Endothelial cell of umbilical vein (primary cell): ENCODE results near the gene RC3H1. TPM values are rescaled to one million over a fixed set of nuclear protein-coding genes. Genes with fewer than 3 reads are reported as not detected.

Source experiments
- BruUV-seq: library from RNA; stranded (reverse); fragments of 400-500 nt; replicated peaks from 2 replicates; lab custom pipeline; 2021; lab: Mats Ljungman, UMichigan
- CTCF ChIA-PET: fragments of 300-600, 350-600 bp; sonication (Branson Sonifier 250); formaldehyde crosslinking; loops from one replicate; lab custom pipeline; 2021; ENCODE audit warnings: antibody characterized with exemption, inconsistent platforms; lab: Charles Lee
- POLR2A ChIA-PET: fragments of 300-600, 350-600 bp; sonication (Branson Sonifier 250); formaldehyde crosslinking; loops from one replicate; lab custom pipeline; 2021; ENCODE audit warnings: antibody characterized with exemption, inconsistent platforms; lab: Charles Lee
- DNase-seq: peaks from one replicate; pipeline ENCODE4 v3.0.0-alpha.2; 2011; ENCODE audit warnings: low read depth, low spot score
- FAIRE-seq: peaks from 2 replicates; lab custom pipeline; 2011; peaks lifted over from hg19 to GRCh38; lab: Jason Lieb, UNC
- H2AFZ ChIP-seq: 2 replicates; pipeline ENCODE4 v1.6.0; 2012; ENCODE audit warnings: low read depth, low read length, control low read depth, inconsistent platforms
- H3K27ac ChIP-seq: 2 replicates; pipeline ENCODE4 v1.5.1; 2011; ENCODE audit warnings: low read depth, mild to moderate bottlenecking, control low read depth, low read length, moderate library complexity; ENCODE audit not compliant: insufficient read depth
- H3K27me3 ChIP-seq, 2 experiments: 2 replicates each; pipeline versions ENCODE4 v1.6.0 to v1.6.1; 2011; ENCODE audit warnings: low read length in 2 of 2, mixed read lengths in 1 of 2; ENCODE audit not compliant: control insufficient read depth in 2 of 2, insufficient read depth in 2 of 2
- H3K36me3 ChIP-seq, 2 experiments: 2 replicates in 1 of 2; 3 replicates in 1 of 2; pipeline ENCODE4 v1.5.1; 2011; ENCODE audit warnings: low read length in 2 of 2, mild to moderate bottlenecking in 1 of 2, moderate library complexity in 1 of 2; ENCODE audit not compliant: control insufficient read depth in 2 of 2, insufficient read depth in 2 of 2; ENCODE audit errors: extremely low read depth in 1 of 2
- H3K4me1 ChIP-seq: 3 replicates; pipeline ENCODE4 v1.5.1; 2011; ENCODE audit warnings: mild to moderate bottlenecking, low read length; ENCODE audit not compliant: control insufficient read depth, insufficient read depth; ENCODE audit errors: extremely low read depth
- H3K4me2 ChIP-seq: 2 replicates; pipeline ENCODE4 v1.6.1; 2011; ENCODE audit warnings: low read length, control low read depth, mixed read lengths; ENCODE audit not compliant: insufficient read depth
- H3K4me3 ChIP-seq, 3 experiments: fragments of 200-600 bp in 1 of 3; sonication (generic), shearing (Covaris generic) in 1 of 3; replicated peaks in 1 of 3; 2 replicates each; pipeline ENCODE4 v1.5.1; 2011 to 2016; ENCODE audit warnings: control low read depth in 3 of 3, low read length in 3 of 3, mild to moderate bottlenecking in 2 of 3, inconsistent platforms in 1 of 3, low read depth in 1 of 3, moderate library complexity in 1 of 3; ENCODE audit not compliant: insufficient read depth in 1 of 3
- H3K79me2 ChIP-seq: 2 replicates; pipeline ENCODE4 v1.6.0; 2012; ENCODE audit warnings: low read length, inconsistent platforms; ENCODE audit not compliant: control insufficient read depth, insufficient read depth
- H3K9ac ChIP-seq: replicated peaks from 2 replicates; pipeline ENCODE3; 2011; ENCODE audit warnings: low read length, control low read depth; ENCODE audit not compliant: insufficient read depth; ENCODE audit errors: extremely low read depth
- H3K9me1 ChIP-seq: replicated peaks from 3 replicates; pipeline ENCODE4 v1.6.0; 2011; ENCODE audit warnings: mild to moderate bottlenecking, low read length; ENCODE audit not compliant: control insufficient read depth, insufficient read depth; ENCODE audit errors: extremely low read depth
- H3K9me3 ChIP-seq: replicated peaks from 2 replicates; pipeline ENCODE4 v1.5.1; 2012; ENCODE audit warnings: low read length, inconsistent platforms; ENCODE audit not compliant: control insufficient read depth, insufficient read depth
- H4K20me1 ChIP-seq: replicated peaks from 2 replicates; pipeline ENCODE3; 2011; ENCODE audit warnings: mild to moderate bottlenecking, low read length; ENCODE audit not compliant: control insufficient read depth, insufficient read depth; ENCODE audit errors: extremely low read depth
- EZH2 ChIP-seq: IDR thresholded peaks from 2 replicates; pipeline ENCODE4 v1.6.1; 2012; ENCODE audit warnings: borderline replicate concordance, low read depth, mild to moderate bottlenecking, moderate library complexity, low read length, inconsistent platforms; ENCODE audit not compliant: severe bottlenecking
- FOS ChIP-seq: IDR thresholded peaks from 2 replicates; pipeline ENCODE4 v1.6.1; 2011; ENCODE audit warnings: mild to moderate bottlenecking, low read length, moderate library complexity, borderline replicate concordance; ENCODE audit not compliant: insufficient read depth
- GATA2 ChIP-seq: IDR thresholded peaks from 2 replicates; pipeline ENCODE4 v1.7.0; 2011; ENCODE audit warnings: low read depth, mild to moderate bottlenecking, moderate library complexity, mixed read lengths, low read length; ENCODE audit not compliant: insufficient read length, insufficient read depth
- JUN ChIP-seq: IDR thresholded peaks from 2 replicates; pipeline ENCODE4 v1.6.1; 2011; ENCODE audit warnings: borderline replicate concordance, low read depth; ENCODE audit not compliant: insufficient read length, insufficient read depth
- MYC ChIP-seq: IDR thresholded peaks from one replicate; pipeline ENCODE4 v1.6.1; 2011; ENCODE audit warnings: mild to moderate bottlenecking, low read depth, low read length
- POLR2A ChIP-seq: IDR thresholded peaks from 2 replicates; pipeline ENCODE4 v1.6.1; 2012; ENCODE audit warnings: low read depth, mild to moderate bottlenecking, control low read depth, low read length
- POLR2AphosphoS5 ChIP-seq: IDR thresholded peaks from 2 replicates; pipeline ENCODE4 v1.6.1; 2012; ENCODE audit warnings: low read depth, mild to moderate bottlenecking, control low read depth, low read length, moderate library complexity; ENCODE audit not compliant: insufficient read depth
- dilution Hi-C: fragments of 300-500 bp; cut with MboI; formaldehyde crosslinking; loops from one replicate; pipeline ENCODE4 v1.15.0; 2019; ENCODE audit warnings: low sequenced_read_pairs; ENCODE audit not compliant: extremely low pct_ligation_motif_present
- intact Hi-C: fragments of 100-400 bp; cut with micrococcal nuclease; formaldehyde crosslinking; loops from one replicate; pipeline ENCODE4 v1.10.0; 2022
- polyA plus RNA-seq, 4 experiments: library from polyadenylated mRNA; depleted of rRNA in 3 of 4; stranded (reverse) in 3 of 4; unstranded in 1 of 4; fragments of >200 nt; gene quantifications; 2 replicates each; pipeline versions ENCODE4 v1.2.1 to v1.2.3, GENCODE V29; 2011 to 2012; ENCODE audit warnings: missing spikeins in 1 of 4
- total RNA-seq: library from RNA; stranded (reverse); gene quantifications from 2 replicates; pipeline ENCODE4 v1.2.3, GENCODE V29; 2021
- TF ChIP-seq, protein P1 (sequence below): IDR thresholded peaks from 2 replicates; pipeline ENCODE4 v1.6.1; 2011; ENCODE audit not compliant: insufficient read depth, insufficient read length
- TF ChIP-seq, protein P2 (sequence below), 2 donors: IDR thresholded peaks; 1 replicate in 1 of 2; 2 replicates in 1 of 2; pipeline ENCODE4 v1.5.1; 2011; ENCODE audit warnings: low read length in 2 of 2, mild to moderate bottlenecking in 2 of 2, moderate library complexity in 2 of 2, control low read depth in 1 of 2, inconsistent platforms in 1 of 2, low read depth in 1 of 2; ENCODE audit not compliant: insufficient read depth in 1 of 2; ENCODE audit errors: extremely low read depth in 1 of 2

RC3H1 gene
- total and polyA plus RNA-seq, 2 donors (not counting 3 experiments of a cell fraction or from before 2014, with no cell fraction given) = 7.0 to 41.4 TPM

DNA sequence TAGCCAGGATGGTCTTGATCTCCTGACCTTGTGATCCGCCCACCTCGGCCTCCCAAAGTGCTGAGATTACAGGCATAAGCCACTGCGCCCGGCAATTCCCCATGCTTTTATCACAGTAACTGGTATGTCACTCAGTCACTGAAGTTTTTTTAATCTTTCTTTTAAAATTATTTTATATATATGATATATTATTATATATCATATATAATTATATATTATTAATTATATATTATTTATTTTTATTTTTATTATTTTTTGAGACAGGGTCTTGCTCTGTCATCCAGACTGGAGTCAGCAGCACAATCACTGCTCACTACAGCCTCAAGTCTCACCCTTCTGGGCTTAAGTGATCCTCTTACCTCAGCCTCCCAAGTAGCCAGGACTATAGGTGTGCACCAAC lies 18.3 kb downstream of the RC3H1 start:
- FAIRE-seq = no peak
- Histone ChIP-seq H3K27ac (no peak overlapping the region), H3K79me2 (peaks cover 87% of the 10 kb centered on the region), H3K9me3 (no peaks in the 10 kb centered on the region), H3K27me3 (no peaks in the 10 kb centered on the region), H3K4me1 (no peaks in the 10 kb centered on the region), H4K20me1 (peaks cover 18% of the 10 kb centered on the region), H3K9me1 (no peaks in the 10 kb centered on the region), H3K9ac (no peak overlapping the region), H3K4me3 (no peak overlapping the region), H3K36me3 (no peaks in the 10 kb centered on the region), H3K4me2 (no peak overlapping the region), H2AFZ (no peak overlapping the region)
- intact Hi-C loops = no loop called here
- ChIA-PET POLR2A (no interaction called here), CTCF (no interaction called here)
- TF ChIP-seq, protein P1, sequence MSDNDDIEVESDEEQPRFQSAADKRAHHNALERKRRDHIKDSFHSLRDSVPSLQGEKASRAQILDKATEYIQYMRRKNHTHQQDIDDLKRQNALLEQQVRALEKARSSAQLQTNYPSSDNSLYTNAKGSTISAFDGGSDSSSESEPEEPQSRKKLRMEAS = no peak
- no peak for TF ChIP-seq MYC
- no peak for TF ChIP-seq POLR2A
- TF ChIP-seq POLR2AphosphoS5 = no peak
- TF ChIP-seq JUN = no peak
- no peak for TF ChIP-seq FOS
- no peak for TF ChIP-seq EZH2
- TF ChIP-seq, protein P2, sequence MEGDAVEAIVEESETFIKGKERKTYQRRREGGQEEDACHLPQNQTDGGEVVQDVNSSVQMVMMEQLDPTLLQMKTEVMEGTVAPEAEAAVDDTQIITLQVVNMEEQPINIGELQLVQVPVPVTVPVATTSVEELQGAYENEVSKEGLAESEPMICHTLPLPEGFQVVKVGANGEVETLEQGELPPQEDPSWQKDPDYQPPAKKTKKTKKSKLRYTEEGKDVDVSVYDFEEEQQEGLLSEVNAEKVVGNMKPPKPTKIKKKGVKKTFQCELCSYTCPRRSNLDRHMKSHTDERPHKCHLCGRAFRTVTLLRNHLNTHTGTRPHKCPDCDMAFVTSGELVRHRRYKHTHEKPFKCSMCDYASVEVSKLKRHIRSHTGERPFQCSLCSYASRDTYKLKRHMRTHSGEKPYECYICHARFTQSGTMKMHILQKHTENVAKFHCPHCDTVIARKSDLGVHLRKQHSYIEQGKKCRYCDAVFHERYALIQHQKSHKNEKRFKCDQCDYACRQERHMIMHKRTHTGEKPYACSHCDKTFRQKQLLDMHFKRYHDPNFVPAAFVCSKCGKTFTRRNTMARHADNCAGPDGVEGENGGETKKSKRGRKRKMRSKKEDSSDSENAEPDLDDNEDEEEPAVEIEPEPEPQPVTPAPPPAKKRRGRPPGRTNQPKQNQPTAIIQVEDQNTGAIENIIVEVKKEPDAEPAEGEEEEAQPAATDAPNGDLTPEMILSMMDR (IDR thresholded peaks at IDR 0.05; ENCODE audit: extremely low read depth in 1 of 2, insufficient read depth in 1 of 2, low read depth in 1 of 2, low read length in 2 of 2) = no peak
- TF ChIP-seq GATA2 = no peak
- no peak for DNase-seq
- dilution Hi-C loops = no loop called here
- BruUV-seq = no TSS peak
